Cardiac muscle cell (in vitro differentiated cells and primary cell): ENCODE measurements around the gene FHIT. TPM values are rescaled to one million over a fixed set of nuclear protein-coding genes. Genes with fewer than 3 reads are reported as not detected.
"Not testable (repeated sequence)": the region's sequence is repeated elsewhere in the genome, so short reads cannot be mapped to it uniquely, and the experiment has no call there.

Experiments used
- DNase-seq, 2 donors: peaks; one replicate each; pipeline versions ENCODE4 v3.0.0 to v3.0.0-alpha.2; 2010 to 2017; ENCODE audit warnings: low read depth in 1 of 2, low spot score in 1 of 2
- H3K27ac ChIP-seq: fragments of 200-600 bp; sonication (generic); 2 replicates; pipeline ENCODE4 v1.5.1; 2016
- H3K27me3 ChIP-seq: fragments of 200-600 bp; sonication (generic); 2 replicates; pipeline ENCODE4 v1.6.0; 2016; ENCODE audit warnings: control low read depth
- H3K36me3 ChIP-seq: fragments of 200-600 bp; sonication (generic); 2 replicates; pipeline ENCODE4 v1.5.1; 2016; ENCODE audit warnings: control low read depth
- H3K4me1 ChIP-seq: fragments of 200-600 bp; sonication (generic); 2 replicates; pipeline ENCODE4 v1.8.1; 2017; ENCODE audit warnings: low read depth, mild to moderate bottlenecking, mixed run types
- H3K4me3 ChIP-seq: fragments of 200-600 bp; sonication (generic); 2 replicates; pipeline ENCODE4 v1.5.1; 2016; ENCODE audit warnings: mild to moderate bottlenecking
- H3K9me3 ChIP-seq: fragments of 200-600 bp; sonication (generic); 2 replicates; pipeline ENCODE4 v1.5.1; 2017; ENCODE audit warnings: low read depth, mild to moderate bottlenecking, control low read depth
- CTCF ChIP-seq: IDR thresholded peaks from 2 replicates; pipeline ENCODE4 v1.5.1; 2012; ENCODE audit warnings: low read depth, mild to moderate bottlenecking, low read length
- polyA plus RNA-seq: library from polyadenylated mRNA; unstranded; fragments of >200 nt; fragmentation: Nextera tagmentation; extraction: Ambion mirVana; gene quantifications from 2 replicates; pipeline ENCODE4 v1.2.1, GENCODE V29; 2016
- total RNA-seq: library from RNA; depleted of rRNA; stranded (reverse); fragments of >200 nt; gene quantifications from 2 replicates; pipeline ENCODE4 v1.2.3, GENCODE V29; 2016

Gene FHIT
- total and polyA plus RNA-seq, 2 experiments from 2014 or later, result 6.9 to 12.5 TPM

- Histone ChIP-seq H3K36me3 (no peaks in the 10 kb centered on the region), H3K27me3 (no peaks in the 10 kb centered on the region), H3K4me1 (peaks cover 25% of the 10 kb centered on the region), H3K4me3 (no peak overlapping the region), H3K27ac (no peak overlapping the region), H3K9me3 (no peaks in the 10 kb centered on the region)
- TF ChIP-seq CTCF, result no peak
- no peak for DNase-seq
These were observed 29.4 kb downstream of the FHIT start for GRCh38 chr3:61221759-61222362.

- Histone ChIP-seq H3K27ac (no peak overlapping the region), H3K4me3 (no peak overlapping the region), H3K9me3 (no peaks in the 10 kb centered on the region), H3K4me1 (no peaks in the 10 kb centered on the region), H3K27me3 (no peaks in the 10 kb centered on the region), H3K36me3 (no peaks in the 10 kb centered on the region)
- TF ChIP-seq CTCF, result no peak
- DNase-seq, result no peak
These were observed 32.7 kb downstream of the FHIT start for GRCh38 chr3:61218504-61218903.

GRCh38 chr3:61216171-61216570 lies 35.1 kb downstream of the FHIT start:
- H3K9me3 ChIP-seq, H3K4me3 ChIP-seq, DNase-seq, H3K27ac ChIP-seq, H3K36me3 ChIP-seq, H3K4me1 ChIP-seq, H3K27me3 ChIP-seq: not testable (repeated sequence)

GRCh38 chr3:61202086-61202485 lies 49.2 kb downstream of the FHIT start:
- no peaks in the 10 kb centered on the region for H3K9me3 ChIP-seq
- H3K4me3 ChIP-seq, result no peak overlapping the region
- no peak for TF ChIP-seq CTCF
- no peaks in the 10 kb centered on the region for H3K4me1 ChIP-seq
- DNase-seq, result no peak
- H3K27ac ChIP-seq, result no peak overlapping the region
- H3K36me3 ChIP-seq, result no peaks in the 10 kb centered on the region
- no peaks in the 10 kb centered on the region for H3K27me3 ChIP-seq

- H3K4me1 ChIP-seq, result no peaks in the 10 kb centered on the region
- no peaks in the 10 kb centered on the region for H3K9me3 ChIP-seq
- no peaks in the 10 kb centered on the region for H3K36me3 ChIP-seq
- DNase-seq, result no peak
- no peak overlapping the region for H3K27ac ChIP-seq
- no peak for TF ChIP-seq CTCF
- no peaks in the 10 kb centered on the region for H3K27me3 ChIP-seq
- no peak overlapping the region for H3K4me3 ChIP-seq
These were observed 50.2 kb downstream of the FHIT start for GRCh38 chr3:61201071-61201470.

GRCh38 chr3:61200270-61200669 lies 51.0 kb downstream of the FHIT start:
- H3K36me3 ChIP-seq, result no peaks in the 10 kb centered on the region
- TF ChIP-seq CTCF, result no peak
- H3K27ac ChIP-seq, result no peak overlapping the region

More at GRCh38 chr3:61200270-61200669, 51.0 kb downstream of the FHIT start:
- Histone ChIP-seq H3K4me1 (peaks cover under 1% of the 10 kb centered on the region), H3K9me3 (no peaks in the 10 kb centered on the region), H3K4me3 (no peak overlapping the region), H3K27me3 (no peaks in the 10 kb centered on the region)
- no peak for DNase-seq
